SK-N-SH (cell line): Measurements from ENCODE around the gene ADK.

Experiments used
- CTCF ChIP-seq: fragments of 200-600 bp; sonication (generic); IDR thresholded peaks from 2 replicates; pipeline ENCODE4 v1.6.1; 2017; ENCODE audit warnings: antibody characterized with exemption, mild to moderate bottlenecking, moderate library complexity
- ELF1 ChIP-seq: IDR thresholded peaks from 2 replicates; pipeline ENCODE4 v1.4.0; 2012
- EP300 ChIP-seq, 2 experiments: IDR thresholded peaks; 2 replicates each; pipeline versions ENCODE4 v1.4.0 to v1.6.1; 2012; ENCODE audit warnings: borderline replicate concordance in 1 of 2, low read depth in 1 of 2, low read length in 1 of 2
- EZH2phosphoT487 ChIP-seq: fragments of 200-600 bp; sonication (generic); IDR thresholded peaks from 2 replicates; pipeline ENCODE4 v1.6.1; 2017; ENCODE audit warnings: low read depth, mixed run types, mild to moderate bottlenecking, antibody characterized with exemption, moderate library complexity, borderline replicate concordance
- IRF3 ChIP-seq: fragments of 150-350 bp; IDR thresholded peaks from 2 replicates; pipeline ENCODE4 v1.6.1; 2016; ENCODE audit warnings: mild to moderate bottlenecking, low read depth, low read length
- MEF2A ChIP-seq: IDR thresholded peaks from 2 replicates; pipeline ENCODE4 v1.4.0; 2012; ENCODE audit warnings: low read depth, borderline replicate concordance
- NFIC ChIP-seq: IDR thresholded peaks from 2 replicates; pipeline ENCODE4 v1.4.0; 2012; ENCODE audit warnings: borderline replicate concordance
- POLR2AphosphoS5 ChIP-seq: IDR thresholded peaks from 2 replicates; pipeline ENCODE4 v1.6.1; 2012; ENCODE audit warnings: low read depth, low read length
- RAD21 ChIP-seq: IDR thresholded peaks from 2 replicates; pipeline ENCODE4 v1.6.1; 2012; ENCODE audit warnings: mild to moderate bottlenecking, low read length
- REST ChIP-seq: IDR thresholded peaks from 2 replicates; pipeline ENCODE4 v1.6.1; 2012; ENCODE audit warnings: mild to moderate bottlenecking, low read depth, low read length, moderate library complexity
- SIN3A ChIP-seq: IDR thresholded peaks from 2 replicates; pipeline ENCODE4 v1.6.1; 2012; ENCODE audit warnings: low read depth, mild to moderate bottlenecking, low read length, moderate library complexity, borderline replicate concordance
- SMC3 ChIP-seq: IDR thresholded peaks from 2 replicates; pipeline ENCODE4 v1.6.1; 2012; ENCODE audit warnings: low read depth, low read length, improper control_type of control experiment
- TAF1 ChIP-seq: IDR thresholded peaks from 2 replicates; pipeline ENCODE4 v1.6.1; 2012; ENCODE audit warnings: low read depth, mild to moderate bottlenecking, low read length, moderate library complexity, borderline replicate concordance
- TEAD4 ChIP-seq: IDR thresholded peaks from 2 replicates; pipeline ENCODE4 v1.4.0; 2012; ENCODE audit warnings: mild to moderate bottlenecking, borderline replicate concordance; ENCODE audit not compliant: insufficient read depth

GRCh38 chr10:74543276-74543675 is 392.3 kb downstream of the ADK start:
- no peak for TF ChIP-seq POLR2AphosphoS5
- TF ChIP-seq CTCF: no peak
- no peak for TF ChIP-seq EP300 (IDR thresholded peaks at IDR 0.05; ENCODE audit: borderline replicate concordance in 1 of 2, low read depth in 1 of 2, low read length in 1 of 2)
- TF ChIP-seq SMC3: no peak
- no peak for TF ChIP-seq REST
- TF ChIP-seq SIN3A: no peak
- no peak for TF ChIP-seq RAD21
- TF ChIP-seq TAF1: no peak
- no peak for TF ChIP-seq IRF3
- no peak for TF ChIP-seq NFIC
- no peak for TF ChIP-seq TEAD4
- TF ChIP-seq EZH2phosphoT487: no peak
- no peak for TF ChIP-seq ELF1
- TF ChIP-seq MEF2A: no peak
